ENCODE measurements around the gene RTF2. TPM values are rescaled to one million over a fixed set of nuclear protein-coding genes. Genes with fewer than 3 reads are reported as not detected.

Gene RTF2
- total and polyA plus RNA-seq, 2 of the 4 experiments (the other 2 are of a cell fraction): 102 to 109 TPM

DNA sequence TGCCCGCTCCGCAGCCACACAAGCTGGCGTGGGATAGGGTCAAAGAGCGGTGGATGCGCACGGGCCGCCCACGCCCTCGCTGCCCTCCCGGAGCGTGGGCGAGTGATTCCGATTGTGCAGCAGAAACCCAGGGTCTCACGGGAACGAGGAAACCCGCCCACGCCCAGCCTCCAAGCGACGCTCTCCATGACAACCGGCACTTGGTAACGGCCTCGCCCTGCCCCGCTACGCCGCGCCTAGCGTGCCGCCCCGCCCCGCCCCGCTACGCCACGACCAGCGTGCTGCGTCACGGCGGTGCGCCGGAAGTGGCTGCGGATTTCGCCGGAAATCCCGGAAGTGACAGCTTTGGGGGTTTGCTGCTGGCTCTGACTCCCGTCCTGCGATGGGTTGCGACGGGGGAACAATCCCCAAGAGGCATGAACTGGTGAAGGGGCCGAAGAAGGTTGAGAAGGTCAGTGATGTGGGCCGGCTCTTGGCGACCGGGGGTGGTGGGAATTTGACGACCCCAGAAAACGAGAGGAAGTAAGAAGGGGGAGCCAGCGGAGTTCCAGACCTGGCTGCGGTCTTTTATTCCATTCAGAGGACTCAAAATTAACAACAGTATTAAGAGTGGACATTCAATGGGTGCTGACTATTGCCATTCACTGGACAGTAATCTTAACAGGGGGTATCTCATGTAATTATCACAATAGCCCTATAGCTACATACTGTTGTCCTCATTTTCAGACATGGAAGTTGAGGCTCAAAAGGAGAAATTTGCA lies at the start of gene RTF2 (continued):
- TF ChIP-seq CEBPB (IDR thresholded peaks at IDR 0.05; ENCODE audit: low read depth, low read length) (no peak; the same call in 1 of the 2 replicates), BHLHE40 (IDR thresholded peaks at IDR 0.05; ENCODE audit: low read depth, low read length) (peak; percentile 98)
- TF ChIP-seq, protein P1, sequence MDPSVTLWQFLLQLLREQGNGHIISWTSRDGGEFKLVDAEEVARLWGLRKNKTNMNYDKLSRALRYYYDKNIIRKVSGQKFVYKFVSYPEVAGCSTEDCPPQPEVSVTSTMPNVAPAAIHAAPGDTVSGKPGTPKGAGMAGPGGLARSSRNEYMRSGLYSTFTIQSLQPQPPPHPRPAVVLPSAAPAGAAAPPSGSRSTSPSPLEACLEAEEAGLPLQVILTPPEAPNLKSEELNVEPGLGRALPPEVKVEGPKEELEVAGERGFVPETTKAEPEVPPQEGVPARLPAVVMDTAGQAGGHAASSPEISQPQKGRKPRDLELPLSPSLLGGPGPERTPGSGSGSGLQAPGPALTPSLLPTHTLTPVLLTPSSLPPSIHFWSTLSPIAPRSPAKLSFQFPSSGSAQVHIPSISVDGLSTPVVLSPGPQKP (IDR thresholded peaks at IDR 0.05; ENCODE audit: borderline replicate concordance, low read depth, low read length): 0 out of 2 replicates have a peak, but pooled peaks have one; percentile 82

DNA sequence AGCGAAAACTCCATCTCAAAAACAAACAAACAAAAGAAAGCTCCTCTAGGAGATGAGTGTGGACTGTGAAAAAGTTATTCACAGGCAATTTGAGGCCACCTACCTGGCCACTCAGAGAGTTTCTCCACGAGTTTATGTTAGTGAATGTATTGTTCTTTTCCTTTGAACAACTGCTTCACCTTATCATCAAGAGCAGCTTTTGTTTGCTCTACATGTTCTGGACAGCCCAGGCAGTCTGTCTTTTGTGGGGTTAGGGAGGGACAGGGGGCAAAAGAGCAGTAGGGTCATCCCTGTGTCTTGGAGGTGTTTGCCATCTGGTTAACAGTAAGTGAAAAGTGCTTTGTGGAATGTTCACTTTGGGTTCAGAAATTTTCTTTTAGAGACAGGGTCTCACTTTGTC lies 48.4 kb upstream of the RTF2 start:
- in situ Hi-C loops (cut with MboI; ENCODE audit: low sequenced_read_pairs) (no loop called here), dilution Hi-C loops (cut with HindIII; ENCODE audit: low sequenced_read_pairs, unreplicated experiment) (no loop called here), intact Hi-C loops (cut with micrococcal nuclease) (no loop called here)
- H3K27ac ChIP-seq (ENCODE audit: insufficient read depth, low read length): peak overlapping the region; percentile 68; the same call in 1 of the 2 replicates
- peaks cover 38% of the 10 kb centered on the region for H3K9me1 ChIP-seq (ENCODE audit: insufficient read depth, low read length)
- no peak for ATAC-seq (ENCODE audit: low read depth)
- H2AK9ac ChIP-seq (replicated peaks; ENCODE audit: low read depth, low read length, poor library complexity): peak overlapping the region; percentile 76
- no peak overlapping the region for H3K4me2 ChIP-seq (ENCODE audit: low read depth, low read length)
- H2AFZ ChIP-seq (replicated peaks; ENCODE audit: low read length, poor library complexity): no peak overlapping the region
- H3K14ac ChIP-seq (replicated peaks; ENCODE audit: low read depth, low read length): peak overlapping the region; percentile 88
- H3K4me3 ChIP-seq (ENCODE audit: insufficient read depth, low read depth, low read length): no peak overlapping the region
- H3K9ac ChIP-seq (ENCODE audit: low read depth, low read length): no peak overlapping the region
- H2BK5ac ChIP-seq (ENCODE audit: low read depth, low read length, poor library complexity, severe bottlenecking): peak overlapping the region; percentile 93
- H3K4ac ChIP-seq (ENCODE audit: low read depth, low read length): peak overlapping the region; percentile 97
- ChIA-PET CTCF (interaction anchor here (0.6 kb wide), 1 partner anchor 460 kb away, joined by 3 read pairs; no protein-coding TSS in a partner anchor), POLR2A (ENCODE audit: unreplicated experiment) (no interaction called here)
- peaks cover 45% of the 10 kb centered on the region for H3K4me1 ChIP-seq (ENCODE audit: control insufficient read depth, insufficient read depth, low read length)
- H4K5ac ChIP-seq (ENCODE audit: low read depth, low read length): peak overlapping the region; percentile 92
- peaks cover 25% of the 10 kb centered on the region for H3K36me3 ChIP-seq (ENCODE audit: control insufficient read depth, insufficient read depth, low read length)
- peaks cover 33 to 70% of the 10 kb centered on the region in 2 experiments for H3K79me1 ChIP-seq (ENCODE audit: low read depth in 1 of 2, low read length in 2 of 2)
- no TSS peak for BruUV-seq (replicated peaks)
- peak overlapping the region; percentile 99 for H2AK5ac ChIP-seq (ENCODE audit: low read depth, low read length)
- H3K27me3 ChIP-seq (ENCODE audit: control insufficient read depth, insufficient read depth, low read length): no peaks in the 10 kb centered on the region
- peak overlapping the region; percentile 94 for H2BK15ac ChIP-seq (ENCODE audit: low read depth, low read length)
- H4K8ac ChIP-seq (ENCODE audit: low read depth in 2 of 2, low read length in 2 of 2): peak overlapping the region; percentile 83 to 88
- H2BK120ac ChIP-seq (ENCODE audit: low read depth, low read length): peak overlapping the region; percentile 99
- peak overlapping the region; percentile 93 for H2BK20ac ChIP-seq (ENCODE audit: low read depth, low read length)
- H3K9me3 ChIP-seq (ENCODE audit: control insufficient read depth, insufficient read depth, low read length): no peaks in the 10 kb centered on the region
- no peaks in the 10 kb centered on the region for H4K20me1 ChIP-seq (ENCODE audit: insufficient read depth, low read length)
- WGBS, 2 experiments (ENCODE audit: extremely low coverage in 2 of 2, insufficient read length in 1 of 2): no CpG with 5 or more reads among the region's 2 CpGs
- DNase-seq: no peak
- peak overlapping the region; percentile 85; the same call in 1 of the 2 replicates for H4K91ac ChIP-seq (ENCODE audit: insufficient read depth, low read depth, low read length)
- H3K18ac ChIP-seq (ENCODE audit: low read depth, low read length): peak overlapping the region; percentile 91; the same call in 1 of the 2 replicates
- H3K23ac ChIP-seq (ENCODE audit: low read depth, low read length): no peak overlapping the region
- H3K56ac ChIP-seq (ENCODE audit: extremely low read depth, insufficient read depth, low read length): no peak overlapping the region
- TF ChIP-seq, protein P2, sequence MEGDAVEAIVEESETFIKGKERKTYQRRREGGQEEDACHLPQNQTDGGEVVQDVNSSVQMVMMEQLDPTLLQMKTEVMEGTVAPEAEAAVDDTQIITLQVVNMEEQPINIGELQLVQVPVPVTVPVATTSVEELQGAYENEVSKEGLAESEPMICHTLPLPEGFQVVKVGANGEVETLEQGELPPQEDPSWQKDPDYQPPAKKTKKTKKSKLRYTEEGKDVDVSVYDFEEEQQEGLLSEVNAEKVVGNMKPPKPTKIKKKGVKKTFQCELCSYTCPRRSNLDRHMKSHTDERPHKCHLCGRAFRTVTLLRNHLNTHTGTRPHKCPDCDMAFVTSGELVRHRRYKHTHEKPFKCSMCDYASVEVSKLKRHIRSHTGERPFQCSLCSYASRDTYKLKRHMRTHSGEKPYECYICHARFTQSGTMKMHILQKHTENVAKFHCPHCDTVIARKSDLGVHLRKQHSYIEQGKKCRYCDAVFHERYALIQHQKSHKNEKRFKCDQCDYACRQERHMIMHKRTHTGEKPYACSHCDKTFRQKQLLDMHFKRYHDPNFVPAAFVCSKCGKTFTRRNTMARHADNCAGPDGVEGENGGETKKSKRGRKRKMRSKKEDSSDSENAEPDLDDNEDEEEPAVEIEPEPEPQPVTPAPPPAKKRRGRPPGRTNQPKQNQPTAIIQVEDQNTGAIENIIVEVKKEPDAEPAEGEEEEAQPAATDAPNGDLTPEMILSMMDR (conservative IDR thresholded peaks at IDR 0.05; ENCODE audit: low read depth, low read length): no peak
- TF ChIP-seq RAD21 (IDR thresholded peaks at IDR 0.05; ENCODE audit: low read length) (no peak), CEBPB (IDR thresholded peaks at IDR 0.05; ENCODE audit: low read depth, low read length) (no peak), NFE2L2 (IDR thresholded peaks at IDR 0.05; ENCODE audit: low read depth, low read length) (no peak), SMC3 (IDR thresholded peaks at IDR 0.05; ENCODE audit: low read depth, low read length) (no peak), MAFK (IDR thresholded peaks at IDR 0.05; ENCODE audit: low read depth, low read length) (no peak), BHLHE40 (IDR thresholded peaks at IDR 0.05; ENCODE audit: low read depth, low read length) (no peak), MXI1 (IDR thresholded peaks at IDR 0.05; ENCODE audit: borderline replicate concordance, low read depth, low read length) (no peak)
- TF ChIP-seq, protein P3, sequence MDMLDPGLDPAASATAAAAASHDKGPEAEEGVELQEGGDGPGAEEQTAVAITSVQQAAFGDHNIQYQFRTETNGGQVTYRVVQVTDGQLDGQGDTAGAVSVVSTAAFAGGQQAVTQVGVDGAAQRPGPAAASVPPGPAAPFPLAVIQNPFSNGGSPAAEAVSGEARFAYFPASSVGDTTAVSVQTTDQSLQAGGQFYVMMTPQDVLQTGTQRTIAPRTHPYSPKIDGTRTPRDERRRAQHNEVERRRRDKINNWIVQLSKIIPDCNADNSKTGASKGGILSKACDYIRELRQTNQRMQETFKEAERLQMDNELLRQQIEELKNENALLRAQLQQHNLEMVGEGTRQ (IDR thresholded peaks at IDR 0.05; ENCODE audit: low read depth, low read length): no peak
